GM18499 (cell line): ENCODE data around the gene THAP10.
"Not testable (repeated sequence)": the region's sequence is repeated elsewhere in the genome, so short reads cannot be mapped to it uniquely, and the experiment has no call there.

Experiments
- ATAC-seq: cut with Tn5 transposase; IDR thresholded peaks from one replicate; pipeline ENCODE4 v1.9.1; 2021; ENCODE audit warnings: moderate number of reproducible peaks; ENCODE audit not compliant: insufficient read depth, unreplicated experiment

The THAP10 gene

GRCh38 chr15:70892002-70892911 is at the start of gene THAP10, which contains the start of gene LRRC49:
THAP10 (minus strand) TSS chr15:70892433; CDS start chr15:70892272, 161 bp downstream.
LRRC49 (plus strand) TSS chr15:70892826; CDS start chr15:70892895, 69 bp downstream.
- no peak for ATAC-seq

- no peak for ATAC-seq
These were observed 44.1 kb upstream of the THAP10 start for GRCh38 chr15:70936326-70936725.

GRCh38 chr15:70935631-70936030 is 43.4 kb upstream of the THAP10 start:
- no peak for ATAC-seq

- ATAC-seq, result no peak
These were observed 41.2 kb upstream of the THAP10 start for GRCh38 chr15:70933411-70933810.

- ATAC-seq, result no peak
These were observed 40.2 kb upstream of the THAP10 start for GRCh38 chr15:70932397-70932796.

GRCh38 chr15:70931821-70932220 is 39.6 kb upstream of the THAP10 start:
- no peak for ATAC-seq

GRCh38 chr15:70926914-70927313 is 34.7 kb upstream of the THAP10 start:
- not testable (repeated sequence) for ATAC-seq

GRCh38 chr15:70923311-70924080 is 31.3 kb upstream of the THAP10 start:
- ATAC-seq, result no peak

GRCh38 chr15:70922119-70922518 is 29.9 kb upstream of the THAP10 start:
- ATAC-seq, result no peak

- ATAC-seq, result no peak
These were observed 28.9 kb upstream of the THAP10 start for GRCh38 chr15:70920981-70921696.

GRCh38 chr15:70917955-70918354 is 25.7 kb upstream of the THAP10 start:
- ATAC-seq, result no peak

- ATAC-seq, result no peak
These were observed 24.3 kb upstream of the THAP10 start for GRCh38 chr15:70916531-70916930.

- no peak for ATAC-seq
These were observed 20.0 kb upstream of the THAP10 start for GRCh38 chr15:70912187-70912586.

GRCh38 chr15:70910958-70911357 is 18.7 kb upstream of the THAP10 start:
- ATAC-seq, result no peak

GRCh38 chr15:70907784-70908471 is 15.7 kb upstream of the THAP10 start:
- no peak for ATAC-seq

GRCh38 chr15:70906842-70907241 is 14.6 kb upstream of the THAP10 start:
- ATAC-seq, result no peak

- no peak for ATAC-seq
These were observed 9.9 kb upstream of the THAP10 start for GRCh38 chr15:70902107-70902506.

- ATAC-seq, result no peak
These were observed 803 bp upstream of the THAP10 start for GRCh38 chr15:70892912-70893560.

GRCh38 chr15:70882361-70882760 is 9.9 kb downstream of the THAP10 start:
- no peak for ATAC-seq
